GM18526 (cell line): Measurements from ENCODE around the gene GPC3.

Experiments
- POLR2A ChIP-seq: IDR thresholded peaks from 3 replicates; pipeline ENCODE4 v1.6.1; 2011; ENCODE audit not compliant: insufficient read length; ENCODE audit errors: extremely low read depth

GPC3 gene

GRCh38 chrX:133818019-133818418 is 167.4 kb downstream of the GPC3 start:
- no peak for TF ChIP-seq POLR2A

- no peak for TF ChIP-seq POLR2A
Measured at GRCh38 chrX:133815496-133815895, 169.9 kb downstream of the GPC3 start.

- TF ChIP-seq POLR2A = no peak
Measured at GRCh38 chrX:133813971-133814370, 171.4 kb downstream of the GPC3 start.

- TF ChIP-seq POLR2A = no peak
Measured at GRCh38 chrX:133812402-133812801, 173.0 kb downstream of the GPC3 start.

GRCh38 chrX:133810925-133811324 is 174.5 kb downstream of the GPC3 start:
- no peak for TF ChIP-seq POLR2A

GRCh38 chrX:133804072-133804471 is 181.3 kb downstream of the GPC3 start:
- TF ChIP-seq POLR2A = no peak

- TF ChIP-seq POLR2A = no peak
Measured at GRCh38 chrX:133796282-133796681, 189.1 kb downstream of the GPC3 start.

GRCh38 chrX:133794126-133794525 is 191.3 kb downstream of the GPC3 start:
- no peak for TF ChIP-seq POLR2A

- no peak for TF ChIP-seq POLR2A
Measured at GRCh38 chrX:133793626-133794025, 191.8 kb downstream of the GPC3 start.

- no peak for TF ChIP-seq POLR2A
Measured at GRCh38 chrX:133792198-133792953, 193.0 kb downstream of the GPC3 start.

- no peak for TF ChIP-seq POLR2A
Measured at GRCh38 chrX:133789829-133790228, 195.6 kb downstream of the GPC3 start.

- no peak for TF ChIP-seq POLR2A
Measured at GRCh38 chrX:133786382-133786781, 199.0 kb downstream of the GPC3 start.

GRCh38 chrX:133783274-133783673 is 202.1 kb downstream of the GPC3 start:
- TF ChIP-seq POLR2A = no peak

GRCh38 chrX:133781174-133781573 is 204.2 kb downstream of the GPC3 start:
- TF ChIP-seq POLR2A = no peak

GRCh38 chrX:133776072-133776471 is 209.3 kb downstream of the GPC3 start:
- no peak for TF ChIP-seq POLR2A

GRCh38 chrX:133774807-133775206 is 210.6 kb downstream of the GPC3 start:
- no peak for TF ChIP-seq POLR2A

- TF ChIP-seq POLR2A = no peak
Measured at GRCh38 chrX:133771086-133771646, 214.2 kb downstream of the GPC3 start.

GRCh38 chrX:133754657-133755056 is 230.7 kb downstream of the GPC3 start:
- no peak for TF ChIP-seq POLR2A

GRCh38 chrX:133749951-133750350 is 235.4 kb downstream of the GPC3 start:
- no peak for TF ChIP-seq POLR2A
